Measurements from ENCODE around the gene CFAP100.
A peak's percentile ranks its signal among the peaks of the same experiment; 100 is the strongest.

CFAP100 gene

GRCh38 chr3:126423191-126424038 is 28.7 kb downstream of the CFAP100 start:
- no peak overlapping the region for H3K27ac ChIP-seq
- peak; percentile 59 for DNase-seq (ENCODE audit: low spot score)
- TF ChIP-seq CTCF (IDR thresholded peaks at IDR 0.05): no peak
- H3K4me3 ChIP-seq: no peak overlapping the region

- no peak overlapping the region for H3K4me3 ChIP-seq
- TF ChIP-seq CTCF (IDR thresholded peaks at IDR 0.05): no peak
- DNase-seq (ENCODE audit: low spot score): no peak
- no peak overlapping the region for H3K27ac ChIP-seq
These were observed 29.5 kb downstream of the CFAP100 start for GRCh38 chr3:126424039-126424717.

- Histone ChIP-seq H3K4me3 (no peak overlapping the region), H3K27ac (no peak overlapping the region)
- TF ChIP-seq CTCF (IDR thresholded peaks at IDR 0.05): no peak
- no peak for DNase-seq (ENCODE audit: low spot score)
These were observed 30.0 kb downstream of the CFAP100 start for GRCh38 chr3:126424751-126425150.

GRCh38 chr3:126431103-126431534 is 36.4 kb downstream of the CFAP100 start:
- TF ChIP-seq CTCF (IDR thresholded peaks at IDR 0.05): no peak
- Histone ChIP-seq H3K27ac (no peak overlapping the region), H3K4me3 (no peak overlapping the region)
- DNase-seq (ENCODE audit: low spot score): peak; percentile 56

GRCh38 chr3:126432361-126433104 is 37.8 kb downstream of the CFAP100 start:
- no peak for DNase-seq (ENCODE audit: low spot score)
- TF ChIP-seq CTCF (IDR thresholded peaks at IDR 0.05): no peak
- Histone ChIP-seq H3K4me3 (no peak overlapping the region), H3K27ac (no peak overlapping the region)

GRCh38 chr3:126433105-126433430 is 38.4 kb downstream of the CFAP100 start:
- H3K4me3 ChIP-seq: no peak overlapping the region
- no peak overlapping the region for H3K27ac ChIP-seq
- DNase-seq (ENCODE audit: low spot score): no peak
- TF ChIP-seq CTCF (IDR thresholded peaks at IDR 0.05): no peak

Measured in coronary artery (tissue), 2 donors.